Measurements from ENCODE around the gene MYPOP.

DNA sequence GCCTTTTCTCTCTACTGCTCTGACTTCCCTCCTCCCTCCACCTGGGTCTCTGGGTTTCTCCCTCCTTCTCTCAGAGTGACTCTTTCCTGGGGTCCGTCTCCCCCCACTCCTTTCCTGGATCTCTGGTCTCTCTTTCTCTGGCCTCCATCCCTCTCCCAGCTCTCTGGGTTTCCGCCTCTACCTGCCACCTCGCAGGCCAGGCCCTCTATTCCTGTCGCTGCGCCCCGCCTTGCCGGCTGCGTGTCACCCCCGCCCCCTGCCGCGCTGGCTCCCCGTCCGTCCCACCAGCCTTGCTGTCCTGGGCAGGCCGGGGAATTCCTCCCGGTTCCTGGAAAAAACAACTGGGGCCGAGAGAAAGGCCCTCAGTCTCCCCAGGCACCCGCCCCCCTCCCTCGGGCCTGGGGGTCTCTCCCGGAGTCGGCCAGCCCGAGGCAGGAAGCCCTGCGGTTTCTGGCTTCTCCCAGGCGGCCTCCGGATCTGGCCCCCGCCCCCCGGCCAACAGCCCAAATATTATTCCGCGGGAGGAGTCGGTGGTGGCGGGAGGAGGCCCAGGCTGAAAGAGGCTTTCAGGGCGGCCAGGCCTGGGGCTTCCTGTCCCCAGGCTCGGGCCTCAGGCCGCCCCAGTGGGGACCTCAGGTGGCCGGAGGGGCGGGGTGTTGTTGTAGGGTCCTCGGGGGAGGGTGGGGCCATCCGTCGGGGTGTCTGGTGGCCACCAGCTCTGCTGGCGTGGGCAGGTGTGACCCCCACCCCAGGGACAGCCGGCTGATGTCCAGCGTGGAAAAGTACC, 25.8 kb downstream of the MYPOP start:
- TF ChIP-seq, protein P1, sequence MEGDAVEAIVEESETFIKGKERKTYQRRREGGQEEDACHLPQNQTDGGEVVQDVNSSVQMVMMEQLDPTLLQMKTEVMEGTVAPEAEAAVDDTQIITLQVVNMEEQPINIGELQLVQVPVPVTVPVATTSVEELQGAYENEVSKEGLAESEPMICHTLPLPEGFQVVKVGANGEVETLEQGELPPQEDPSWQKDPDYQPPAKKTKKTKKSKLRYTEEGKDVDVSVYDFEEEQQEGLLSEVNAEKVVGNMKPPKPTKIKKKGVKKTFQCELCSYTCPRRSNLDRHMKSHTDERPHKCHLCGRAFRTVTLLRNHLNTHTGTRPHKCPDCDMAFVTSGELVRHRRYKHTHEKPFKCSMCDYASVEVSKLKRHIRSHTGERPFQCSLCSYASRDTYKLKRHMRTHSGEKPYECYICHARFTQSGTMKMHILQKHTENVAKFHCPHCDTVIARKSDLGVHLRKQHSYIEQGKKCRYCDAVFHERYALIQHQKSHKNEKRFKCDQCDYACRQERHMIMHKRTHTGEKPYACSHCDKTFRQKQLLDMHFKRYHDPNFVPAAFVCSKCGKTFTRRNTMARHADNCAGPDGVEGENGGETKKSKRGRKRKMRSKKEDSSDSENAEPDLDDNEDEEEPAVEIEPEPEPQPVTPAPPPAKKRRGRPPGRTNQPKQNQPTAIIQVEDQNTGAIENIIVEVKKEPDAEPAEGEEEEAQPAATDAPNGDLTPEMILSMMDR (IDR thresholded peaks at IDR 0.05), result no peak
- no peak for TF ChIP-seq POLR2AphosphoS5 (IDR thresholded peaks at IDR 0.05; ENCODE audit: low read depth, low read length)
- TF ChIP-seq, protein P2, sequence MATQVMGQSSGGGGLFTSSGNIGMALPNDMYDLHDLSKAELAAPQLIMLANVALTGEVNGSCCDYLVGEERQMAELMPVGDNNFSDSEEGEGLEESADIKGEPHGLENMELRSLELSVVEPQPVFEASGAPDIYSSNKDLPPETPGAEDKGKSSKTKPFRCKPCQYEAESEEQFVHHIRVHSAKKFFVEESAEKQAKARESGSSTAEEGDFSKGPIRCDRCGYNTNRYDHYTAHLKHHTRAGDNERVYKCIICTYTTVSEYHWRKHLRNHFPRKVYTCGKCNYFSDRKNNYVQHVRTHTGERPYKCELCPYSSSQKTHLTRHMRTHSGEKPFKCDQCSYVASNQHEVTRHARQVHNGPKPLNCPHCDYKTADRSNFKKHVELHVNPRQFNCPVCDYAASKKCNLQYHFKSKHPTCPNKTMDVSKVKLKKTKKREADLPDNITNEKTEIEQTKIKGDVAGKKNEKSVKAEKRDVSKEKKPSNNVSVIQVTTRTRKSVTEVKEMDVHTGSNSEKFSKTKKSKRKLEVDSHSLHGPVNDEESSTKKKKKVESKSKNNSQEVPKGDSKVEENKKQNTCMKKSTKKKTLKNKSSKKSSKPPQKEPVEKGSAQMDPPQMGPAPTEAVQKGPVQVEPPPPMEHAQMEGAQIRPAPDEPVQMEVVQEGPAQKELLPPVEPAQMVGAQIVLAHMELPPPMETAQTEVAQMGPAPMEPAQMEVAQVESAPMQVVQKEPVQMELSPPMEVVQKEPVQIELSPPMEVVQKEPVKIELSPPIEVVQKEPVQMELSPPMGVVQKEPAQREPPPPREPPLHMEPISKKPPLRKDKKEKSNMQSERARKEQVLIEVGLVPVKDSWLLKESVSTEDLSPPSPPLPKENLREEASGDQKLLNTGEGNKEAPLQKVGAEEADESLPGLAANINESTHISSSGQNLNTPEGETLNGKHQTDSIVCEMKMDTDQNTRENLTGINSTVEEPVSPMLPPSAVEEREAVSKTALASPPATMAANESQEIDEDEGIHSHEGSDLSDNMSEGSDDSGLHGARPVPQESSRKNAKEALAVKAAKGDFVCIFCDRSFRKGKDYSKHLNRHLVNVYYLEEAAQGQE (IDR thresholded peaks at IDR 0.05; ENCODE audit: insufficient read depth in 1 of 2, low read depth in 2 of 2, low read length in 1 of 2), result no peak
- no peak for TF ChIP-seq TCF7L2 (IDR thresholded peaks at IDR 0.05; ENCODE audit: low read depth, low read length)
- TF ChIP-seq SIN3A (IDR thresholded peaks at IDR 0.05; ENCODE audit: borderline replicate concordance, insufficient read depth, low read depth, low read length), result no peak

Data from Panc1 (cell line).